ENCODE data around the gene GDA.

GDA gene

DNA sequence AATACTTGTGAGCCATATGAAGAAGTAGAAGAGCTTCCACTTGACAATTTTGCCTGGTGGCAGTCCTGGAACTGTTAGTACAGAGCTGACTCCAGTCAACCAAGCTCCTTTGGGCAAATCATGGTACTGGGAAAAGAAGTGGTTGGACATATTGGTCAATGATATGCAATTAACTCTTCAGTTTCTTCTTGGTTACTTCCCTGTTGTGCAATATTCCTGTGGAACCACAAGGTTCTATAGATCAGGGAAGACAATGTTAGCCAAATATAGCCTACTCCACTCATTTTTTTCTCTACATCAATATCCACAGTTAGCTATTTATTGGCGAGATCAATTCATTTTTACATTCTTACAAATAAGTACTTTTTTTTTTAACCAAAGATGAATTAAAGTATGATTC lies 14.4 kb upstream of the GDA start:
- no peak for DNase-seq
- Histone ChIP-seq H3K27me3 (peaks cover 2% of the 10 kb centered on the region), H3K4me1 (no peaks in the 10 kb centered on the region), H3K9me3 (no peaks in the 10 kb centered on the region), H3K36me3 (no peaks in the 10 kb centered on the region), H3K4me3 (ENCODE audit: low read depth, low read length) (no peak overlapping the region)
- TF ChIP-seq, protein P1, sequence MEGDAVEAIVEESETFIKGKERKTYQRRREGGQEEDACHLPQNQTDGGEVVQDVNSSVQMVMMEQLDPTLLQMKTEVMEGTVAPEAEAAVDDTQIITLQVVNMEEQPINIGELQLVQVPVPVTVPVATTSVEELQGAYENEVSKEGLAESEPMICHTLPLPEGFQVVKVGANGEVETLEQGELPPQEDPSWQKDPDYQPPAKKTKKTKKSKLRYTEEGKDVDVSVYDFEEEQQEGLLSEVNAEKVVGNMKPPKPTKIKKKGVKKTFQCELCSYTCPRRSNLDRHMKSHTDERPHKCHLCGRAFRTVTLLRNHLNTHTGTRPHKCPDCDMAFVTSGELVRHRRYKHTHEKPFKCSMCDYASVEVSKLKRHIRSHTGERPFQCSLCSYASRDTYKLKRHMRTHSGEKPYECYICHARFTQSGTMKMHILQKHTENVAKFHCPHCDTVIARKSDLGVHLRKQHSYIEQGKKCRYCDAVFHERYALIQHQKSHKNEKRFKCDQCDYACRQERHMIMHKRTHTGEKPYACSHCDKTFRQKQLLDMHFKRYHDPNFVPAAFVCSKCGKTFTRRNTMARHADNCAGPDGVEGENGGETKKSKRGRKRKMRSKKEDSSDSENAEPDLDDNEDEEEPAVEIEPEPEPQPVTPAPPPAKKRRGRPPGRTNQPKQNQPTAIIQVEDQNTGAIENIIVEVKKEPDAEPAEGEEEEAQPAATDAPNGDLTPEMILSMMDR (IDR thresholded peaks at IDR 0.05; ENCODE audit: low read depth, low read length), result no peak

DNA sequence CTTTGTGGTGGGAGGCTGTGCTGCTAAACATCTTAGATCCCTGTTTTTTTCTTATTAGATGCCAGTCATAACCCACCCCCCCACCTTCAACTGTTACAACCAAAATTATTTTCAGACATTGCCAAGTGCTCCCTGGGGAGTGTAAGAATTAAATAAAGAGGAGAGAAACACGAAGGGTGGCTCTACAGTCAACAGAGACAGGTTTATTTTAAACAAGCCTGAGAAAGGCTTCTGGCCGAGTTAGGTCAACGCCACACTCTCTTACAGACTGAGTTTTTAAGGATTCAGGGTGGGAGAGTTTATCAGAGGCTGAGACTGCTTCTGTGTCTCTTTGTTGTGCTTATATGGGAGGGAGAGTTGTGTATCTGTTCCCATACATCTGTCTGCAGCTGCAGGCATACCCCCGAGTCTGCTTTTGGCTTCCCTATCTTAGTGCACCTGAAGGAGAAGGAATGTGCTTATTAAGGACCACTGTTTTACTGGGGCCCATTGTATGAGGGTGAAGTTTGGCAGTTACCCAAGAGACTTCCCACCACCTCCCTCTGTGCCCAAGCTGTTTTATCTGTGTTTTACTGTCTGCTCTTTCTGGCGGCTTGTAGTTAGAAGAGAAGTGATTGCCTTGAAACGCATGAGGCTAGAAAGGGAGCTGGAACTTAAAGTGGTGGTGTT lies 11.4 kb upstream of the GDA start:
- Histone ChIP-seq H3K4me3 (ENCODE audit: low read depth, low read length) (no peak overlapping the region), H3K4me1 (no peaks in the 10 kb centered on the region), H3K9me3 (no peaks in the 10 kb centered on the region), H3K36me3 (no peaks in the 10 kb centered on the region), H3K27me3 (peaks cover 8% of the 10 kb centered on the region)
- TF ChIP-seq, protein P1 (IDR thresholded peaks at IDR 0.05; ENCODE audit: low read depth, low read length), result no peak
- no peak for DNase-seq

DNA sequence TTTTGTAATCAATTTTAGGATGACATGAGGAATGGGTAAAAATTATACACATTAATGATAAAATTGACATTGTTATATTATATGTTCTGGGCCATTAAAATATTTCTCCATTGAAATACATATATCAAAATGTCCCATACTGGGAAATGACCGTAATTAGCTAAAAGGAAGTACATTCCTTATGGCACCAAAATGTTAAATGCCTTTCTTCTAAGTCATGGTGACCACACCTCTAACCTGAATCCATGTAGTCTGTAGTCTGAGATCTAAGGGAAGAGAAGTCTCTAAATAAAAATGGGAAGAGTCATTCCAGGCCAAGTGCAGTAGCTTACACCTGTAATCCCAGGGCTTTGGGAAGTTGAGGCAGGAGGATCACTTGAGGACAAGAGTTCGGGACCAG lies 10.0 kb upstream of the GDA start:
- H3K4me1 ChIP-seq, result no peaks in the 10 kb centered on the region
- DNase-seq, result no peak
- H3K4me3 ChIP-seq (ENCODE audit: low read depth, low read length), result no peak overlapping the region
- H3K9me3 ChIP-seq, result no peaks in the 10 kb centered on the region
- TF ChIP-seq, protein P1 (IDR thresholded peaks at IDR 0.05; ENCODE audit: low read depth, low read length), result no peak
- peaks cover 8% of the 10 kb centered on the region for H3K27me3 ChIP-seq
- H3K36me3 ChIP-seq, result no peaks in the 10 kb centered on the region

DNA sequence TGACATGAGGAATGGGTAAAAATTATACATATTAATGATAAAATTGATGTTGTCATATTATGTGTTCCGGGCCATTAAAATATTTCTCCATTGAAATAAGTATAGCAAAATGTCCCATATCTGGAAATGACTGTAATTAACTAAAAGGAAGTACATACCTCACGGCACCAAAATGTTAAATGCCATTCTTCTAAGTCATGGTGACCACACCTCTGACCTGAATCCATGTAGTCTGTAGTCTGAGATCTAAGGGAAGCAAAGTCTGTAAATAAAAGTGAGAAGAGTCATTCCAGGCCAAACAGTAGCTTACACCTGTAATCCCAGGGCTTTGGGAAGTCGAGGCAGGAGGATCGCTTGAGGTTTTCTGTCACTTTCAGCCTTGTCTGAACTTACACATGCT lies 8.7 kb upstream of the GDA start:
- no peaks in the 10 kb centered on the region for H3K36me3 ChIP-seq
- no peaks in the 10 kb centered on the region for H3K9me3 ChIP-seq
- H3K4me1 ChIP-seq, result no peaks in the 10 kb centered on the region
- peaks cover 8% of the 10 kb centered on the region for H3K27me3 ChIP-seq
- no peak overlapping the region for H3K4me3 ChIP-seq (ENCODE audit: low read depth, low read length)
- no peak for DNase-seq
- TF ChIP-seq, protein P1 (IDR thresholded peaks at IDR 0.05; ENCODE audit: low read depth, low read length), result no peak

DNA sequence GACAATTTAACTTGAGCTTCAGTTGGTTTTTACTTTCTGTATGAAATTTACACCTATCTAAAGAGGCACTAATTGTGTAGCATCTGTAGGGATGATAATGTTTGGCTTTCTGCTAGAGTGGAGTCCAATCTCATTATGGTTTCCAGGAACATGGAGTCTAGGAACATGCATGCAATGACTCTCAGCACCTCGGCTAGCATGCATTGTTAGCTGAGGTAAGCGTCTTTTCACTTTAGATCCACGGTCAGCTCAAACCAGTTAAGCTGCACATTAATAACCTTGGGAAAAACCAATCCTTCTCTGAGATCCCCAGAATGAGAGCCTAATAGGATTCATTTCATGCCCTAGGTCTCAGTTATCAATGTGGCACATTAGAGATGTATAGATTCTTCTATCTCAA lies 7.8 kb upstream of the GDA start:
- H3K4me3 ChIP-seq (ENCODE audit: low read depth, low read length), result no peak overlapping the region
- H3K9me3 ChIP-seq, result no peaks in the 10 kb centered on the region
- peaks cover 8% of the 10 kb centered on the region for H3K27me3 ChIP-seq
- H3K36me3 ChIP-seq, result no peaks in the 10 kb centered on the region
- TF ChIP-seq, protein P1 (IDR thresholded peaks at IDR 0.05; ENCODE audit: low read depth, low read length), result no peak
- no peak for DNase-seq
- no peaks in the 10 kb centered on the region for H3K4me1 ChIP-seq

DNA sequence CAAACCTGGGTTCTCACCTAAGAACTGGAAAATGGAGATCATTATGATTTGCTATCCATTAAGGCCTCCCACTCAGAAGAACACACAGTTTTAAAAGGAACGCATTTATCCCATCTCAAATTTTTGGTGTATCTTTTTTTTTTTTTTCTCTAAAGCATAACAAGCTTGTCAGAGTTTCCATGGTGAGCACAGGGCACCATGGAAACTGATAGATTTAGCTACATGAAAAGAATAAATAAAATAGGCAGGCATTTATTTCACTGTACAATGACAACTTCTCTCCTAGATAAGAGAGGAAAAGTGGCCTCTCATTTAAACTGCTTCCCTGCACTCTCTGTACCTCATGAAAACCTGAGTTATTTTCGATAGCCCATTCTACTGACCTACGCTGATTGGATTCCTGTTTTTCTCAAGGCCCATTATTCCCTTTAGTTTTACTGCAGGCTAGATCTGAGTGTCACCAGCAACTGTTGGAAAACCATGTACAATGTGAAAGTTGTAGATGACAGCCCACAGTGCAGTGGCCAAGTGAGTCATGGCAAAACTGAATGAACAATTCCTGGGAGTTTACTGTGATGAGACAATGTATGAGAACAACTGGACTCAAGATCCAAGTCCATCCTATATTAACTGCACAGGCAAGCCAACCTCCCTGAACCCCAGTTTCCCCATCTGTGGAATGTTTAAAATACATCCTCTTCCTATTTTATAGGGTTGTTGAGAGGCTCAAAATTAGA lies 4.3 kb upstream of the GDA start:
- Histone ChIP-seq H3K4me1 (no peaks in the 10 kb centered on the region), H3K9me3 (no peaks in the 10 kb centered on the region), H3K36me3 (no peaks in the 10 kb centered on the region), H3K27me3 (peaks cover 21% of the 10 kb centered on the region), H3K4me3 (ENCODE audit: low read depth, low read length) (no peak overlapping the region)
- TF ChIP-seq, protein P1 (IDR thresholded peaks at IDR 0.05; ENCODE audit: low read depth, low read length), result no peak
- DNase-seq, result no peak
